ENCODE data around the gene SLC6A7.

- TF ChIP-seq CTCF (IDR thresholded peaks at IDR 0.05 in 4 of 5, conservative IDR thresholded peaks at IDR 0.05 in 1 of 5) (no peak), POLR2A (IDR thresholded peaks at IDR 0.05) (no peak)
Observed at GRCh38 chr5:150217038-150217437, 27.2 kb downstream of the SLC6A7 start.

All from gastrocnemius medialis (tissue), 4 donors.